WTC11 (cell line): ENCODE data around the gene GID4. TPM values are rescaled to one million over a fixed set of nuclear protein-coding genes. Genes with fewer than 3 reads are reported as not detected.

Experiments
- ATAC-seq: fragments of 200-7000 bp; cut with Tn5 transposase; 2 replicates; pipeline ENCODE4 v1.10.0; 2021; ENCODE audit warnings: mild to moderate bottlenecking, moderate library complexity
- CTCF ChIA-PET: fragments of 300-600 bp; sonication (Branson Sonifier 250); formaldehyde crosslinking; loops from one replicate; lab custom pipeline; 2021; ENCODE audit warnings: antibody characterized with exemption; lab: Charles Lee
- POLR2A ChIA-PET: fragments of 350-600 bp; sonication (Branson Sonifier 250); formaldehyde crosslinking; loops from one replicate; lab custom pipeline; 2021; ENCODE audit warnings: antibody characterized with exemption; lab: Charles Lee
- DNase-seq: peaks from one replicate; pipeline ENCODE4 v3.0.0; 2021; ENCODE audit warnings: low spot score
- H3K27ac Mint-ChIP-seq: 2 replicates; pipeline ENCODE4 v1.8.0; 2021; ENCODE audit warnings: mixed read lengths
- H3K27me3 Mint-ChIP-seq: 2 replicates; pipeline ENCODE4 v1.8.0; 2021; ENCODE audit warnings: low read depth, mild to moderate bottlenecking, moderate library complexity, mixed read lengths
- H3K36me3 Mint-ChIP-seq: 2 replicates; pipeline ENCODE4 v1.8.0; 2021; ENCODE audit warnings: mixed read lengths
- H3K4me1 Mint-ChIP-seq: 2 replicates; pipeline ENCODE4 v1.8.0; 2022; ENCODE audit warnings: mixed read lengths
- H3K4me3 Mint-ChIP-seq: 2 replicates; pipeline ENCODE4 v1.8.0; 2021; ENCODE audit warnings: mild to moderate bottlenecking, moderate library complexity, mixed read lengths
- H3K9me3 Mint-ChIP-seq: 2 replicates; pipeline ENCODE4 v1.8.0; 2021; ENCODE audit warnings: mixed read lengths
- AFF4 ChIP-seq: sonication (generic); formaldehyde crosslinking; IDR thresholded peaks from 2 replicates; pipeline ENCODE4 v1.8.1; 2023; ENCODE audit warnings: mild to moderate bottlenecking, missing genetic modification reagents, borderline replicate concordance
- ATF1 ChIP-seq: sonication (generic); formaldehyde crosslinking; IDR thresholded peaks from 2 replicates; pipeline ENCODE4 v1.8.1; 2023; ENCODE audit warnings: mild to moderate bottlenecking, moderate library complexity, missing genetic modification reagents
- GABPB1 ChIP-seq: sonication (generic); formaldehyde crosslinking; IDR thresholded peaks from 2 replicates; pipeline ENCODE4 v1.8.1; 2023; ENCODE audit warnings: mild to moderate bottlenecking, missing genetic modification reagents
- IRF1 ChIP-seq: sonication (generic); formaldehyde crosslinking; IDR thresholded peaks from 2 replicates; pipeline ENCODE4 v1.8.0; 2023; ENCODE audit warnings: missing genetic modification reagents
- MAX ChIP-seq: sonication (generic); formaldehyde crosslinking; IDR thresholded peaks from 2 replicates; pipeline ENCODE4 v1.8.0; 2022; ENCODE audit warnings: mild to moderate bottlenecking, missing genetic modification reagents
- MXD4 ChIP-seq: fragments of 250-450 bp; sonication (Bioruptor Pico); IDR thresholded peaks from 2 replicates; pipeline ENCODE4 v1.8.0; 2021; ENCODE audit warnings: mild to moderate bottlenecking, moderate library complexity, borderline replicate concordance
- NFE2L1 ChIP-seq: sonication (generic); formaldehyde crosslinking; IDR thresholded peaks from 2 replicates; pipeline ENCODE4 v1.8.1; 2023; ENCODE audit warnings: missing genetic modification reagents
- USF2 ChIP-seq: sonication (generic); formaldehyde crosslinking; IDR thresholded peaks from 2 replicates; pipeline ENCODE4 v1.8.1; 2023; ENCODE audit warnings: mild to moderate bottlenecking, missing genetic modification reagents, moderate library complexity
- ZBTB21 ChIP-seq: sonication (generic); formaldehyde crosslinking; IDR thresholded peaks from 2 replicates; pipeline ENCODE4 v1.8.1; 2023; ENCODE audit warnings: mild to moderate bottlenecking, missing genetic modification reagents, borderline replicate concordance
- ZNF138 ChIP-seq: sonication (generic); formaldehyde crosslinking; conservative IDR thresholded peaks from 2 replicates; pipeline ENCODE4 v1.8.1; 2022; ENCODE audit warnings: mild to moderate bottlenecking, moderate library complexity, missing genetic modification reagents
- ZSCAN18 ChIP-seq: fragments of 250-450 bp; sonication (Bioruptor Pico); IDR thresholded peaks from 2 replicates; pipeline ENCODE4 v2.1.2; 2022; ENCODE audit warnings: mild to moderate bottlenecking, moderate library complexity
- total RNA-seq: library from RNA; stranded (reverse); gene quantifications from 3 replicates; pipeline ENCODE4 v1.2.3, GENCODE V29; 2021
- TF ChIP-seq, protein P1 (sequence below): fragments of 250-450 bp; sonication (Bioruptor Pico); IDR thresholded peaks from 2 replicates; pipeline ENCODE4 v1.9.0; 2021; ENCODE audit warnings: mild to moderate bottlenecking, borderline replicate concordance
- TF ChIP-seq, protein P2 (sequence below): sonication (generic); formaldehyde crosslinking; IDR thresholded peaks from 2 replicates; pipeline ENCODE4 v1.8.1; 2022; ENCODE audit warnings: mild to moderate bottlenecking, moderate library complexity, missing genetic modification reagents

GID4 gene
- total RNA-seq, 1 experiment from 2014 or later: 16.0 TPM

DNA sequence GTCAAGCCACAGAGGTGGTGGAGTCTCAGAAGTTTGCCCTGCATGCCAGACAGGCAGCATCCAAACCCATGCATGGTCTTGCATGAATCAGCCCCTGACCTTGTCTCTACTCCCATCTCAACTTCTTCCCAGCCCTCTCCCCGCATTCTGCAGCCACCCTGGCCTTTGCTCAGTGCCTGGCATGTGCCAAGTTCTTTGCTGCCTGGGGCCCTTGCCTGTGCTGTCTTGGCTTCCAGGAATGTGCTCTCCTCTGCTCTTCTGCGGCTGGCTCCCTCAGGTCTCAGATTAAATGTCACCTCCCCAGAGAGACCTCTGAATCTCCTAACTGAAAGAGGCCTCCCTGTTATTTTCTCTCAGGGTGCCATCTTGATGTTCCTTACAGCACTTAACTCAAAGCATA, 48.9 kb upstream of the GID4 start (continued):
- no peak for TF ChIP-seq MAX (CRISPR knock-in tag)
- TF ChIP-seq AFF4 (CRISPR knock-in tag): no peak
- TF ChIP-seq ZBTB21: no peak
- no peak for TF ChIP-seq USF2

GRCh38 chr17:17993366-17993765, 45.8 kb upstream of the GID4 start:
- Mint-ChIP-seq H3K4me1 (no peaks in the 10 kb centered on the region), H3K27ac (no peak overlapping the region), H3K27me3 (no peaks in the 10 kb centered on the region), H3K9me3 (no peaks in the 10 kb centered on the region), H3K36me3 (no peaks in the 10 kb centered on the region), H3K4me3 (no peak overlapping the region)
- ChIA-PET POLR2A (no interaction called here), CTCF (interaction anchor here (0.7 to 2.0 kb wide), 4 partner anchors 13 to 208 kb away, joined by 3 to 12 read pairs (median 4); no protein-coding TSS in a partner anchor)
- TF ChIP-seq ZNF138 (CRISPR knock-in tag): no peak
- TF ChIP-seq, protein P1, sequence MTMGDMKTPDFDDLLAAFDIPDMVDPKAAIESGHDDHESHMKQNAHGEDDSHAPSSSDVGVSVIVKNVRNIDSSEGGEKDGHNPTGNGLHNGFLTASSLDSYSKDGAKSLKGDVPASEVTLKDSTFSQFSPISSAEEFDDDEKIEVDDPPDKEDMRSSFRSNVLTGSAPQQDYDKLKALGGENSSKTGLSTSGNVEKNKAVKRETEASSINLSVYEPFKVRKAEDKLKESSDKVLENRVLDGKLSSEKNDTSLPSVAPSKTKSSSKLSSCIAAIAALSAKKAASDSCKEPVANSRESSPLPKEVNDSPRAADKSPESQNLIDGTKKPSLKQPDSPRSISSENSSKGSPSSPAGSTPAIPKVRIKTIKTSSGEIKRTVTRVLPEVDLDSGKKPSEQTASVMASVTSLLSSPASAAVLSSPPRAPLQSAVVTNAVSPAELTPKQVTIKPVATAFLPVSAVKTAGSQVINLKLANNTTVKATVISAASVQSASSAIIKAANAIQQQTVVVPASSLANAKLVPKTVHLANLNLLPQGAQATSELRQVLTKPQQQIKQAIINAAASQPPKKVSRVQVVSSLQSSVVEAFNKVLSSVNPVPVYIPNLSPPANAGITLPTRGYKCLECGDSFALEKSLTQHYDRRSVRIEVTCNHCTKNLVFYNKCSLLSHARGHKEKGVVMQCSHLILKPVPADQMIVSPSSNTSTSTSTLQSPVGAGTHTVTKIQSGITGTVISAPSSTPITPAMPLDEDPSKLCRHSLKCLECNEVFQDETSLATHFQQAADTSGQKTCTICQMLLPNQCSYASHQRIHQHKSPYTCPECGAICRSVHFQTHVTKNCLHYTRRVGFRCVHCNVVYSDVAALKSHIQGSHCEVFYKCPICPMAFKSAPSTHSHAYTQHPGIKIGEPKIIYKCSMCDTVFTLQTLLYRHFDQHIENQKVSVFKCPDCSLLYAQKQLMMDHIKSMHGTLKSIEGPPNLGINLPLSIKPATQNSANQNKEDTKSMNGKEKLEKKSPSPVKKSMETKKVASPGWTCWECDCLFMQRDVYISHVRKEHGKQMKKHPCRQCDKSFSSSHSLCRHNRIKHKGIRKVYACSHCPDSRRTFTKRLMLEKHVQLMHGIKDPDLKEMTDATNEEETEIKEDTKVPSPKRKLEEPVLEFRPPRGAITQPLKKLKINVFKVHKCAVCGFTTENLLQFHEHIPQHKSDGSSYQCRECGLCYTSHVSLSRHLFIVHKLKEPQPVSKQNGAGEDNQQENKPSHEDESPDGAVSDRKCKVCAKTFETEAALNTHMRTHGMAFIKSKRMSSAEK: no peak
- DNase-seq (no peak), ATAC-seq (no peak)

DNA sequence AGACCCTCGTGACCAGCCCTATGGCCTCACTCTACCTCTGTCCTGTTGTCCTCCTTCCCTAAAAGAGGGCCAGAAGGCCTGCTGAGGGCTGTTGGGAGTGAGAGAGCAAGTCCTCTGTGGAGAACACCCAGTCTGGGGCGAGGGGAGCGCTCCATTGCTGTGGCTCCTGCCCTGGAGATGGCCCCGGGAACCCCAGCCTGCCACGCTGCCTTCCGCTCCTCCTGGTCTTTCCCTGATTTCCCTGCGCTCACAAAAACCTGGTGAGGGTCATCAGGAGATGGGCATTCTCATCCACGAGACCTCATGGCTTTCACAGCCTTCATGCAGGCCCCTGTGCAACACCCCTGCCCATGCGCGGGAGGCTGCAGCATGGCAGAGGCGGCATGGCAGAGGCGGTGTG, 45.4 kb upstream of the GID4 start:
- Mint-ChIP-seq H3K27me3 (no peaks in the 10 kb centered on the region), H3K4me3 (no peak overlapping the region), H3K27ac (no peak overlapping the region), H3K4me1 (no peaks in the 10 kb centered on the region), H3K36me3 (no peaks in the 10 kb centered on the region)
- ChIA-PET CTCF (interaction anchor here (0.6 to 3.2 kb wide), 29 partner anchors 8 to 209 kb away, joined by 3 to 50 read pairs (median 5); partner anchors contain the start of genes DRC3 and TOM1L2), POLR2A (interaction anchor here (0.9 kb wide), 1 partner anchor 56 kb away, joined by 5 read pairs; no protein-coding TSS in a partner anchor)
- DNase-seq: no peak
- TF ChIP-seq NFE2L1 (CRISPR knock-in tag) (no peak), GABPB1 (no peak), MXD4 (CRISPR knock-in tag) (no peak), IRF1 (CRISPR knock-in tag) (no peak), ATF1 (CRISPR knock-in tag) (no peak), ZSCAN18 (CRISPR knock-in tag) (no peak)
- TF ChIP-seq, protein P2, sequence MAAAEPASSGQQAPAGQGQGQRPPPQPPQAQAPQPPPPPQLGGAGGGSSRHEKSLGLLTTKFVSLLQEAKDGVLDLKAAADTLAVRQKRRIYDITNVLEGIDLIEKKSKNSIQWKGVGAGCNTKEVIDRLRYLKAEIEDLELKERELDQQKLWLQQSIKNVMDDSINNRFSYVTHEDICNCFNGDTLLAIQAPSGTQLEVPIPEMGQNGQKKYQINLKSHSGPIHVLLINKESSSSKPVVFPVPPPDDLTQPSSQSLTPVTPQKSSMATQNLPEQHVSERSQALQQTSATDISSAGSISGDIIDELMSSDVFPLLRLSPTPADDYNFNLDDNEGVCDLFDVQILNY (CRISPR knock-in tag): no peak
- TF ChIP-seq, all 79 proteins: peak for 0
- no peak for ATAC-seq
- H3K9me3 Mint-ChIP-seq: no peaks in the 10 kb centered on the region
